HEK293 (cell line): ENCODE results near the gene RANGRF.

Experiments
- CTCF ChIA-PET: fragments of 350-600 bp; formaldehyde crosslinking; extraction: SDS; loops from one replicate; lab custom pipeline; 2021; ENCODE audit warnings: antibody characterized with exemption; lab: Yijun Ruan, JAX
- POLR2A ChIA-PET: fragments of 300-600 bp; formaldehyde crosslinking; extraction: SDS; loops from one replicate; lab custom pipeline; 2020; ENCODE audit warnings: antibody characterized with exemption, inconsistent platforms; lab: Yijun Ruan, JAX
- H3K27ac ChIP-seq: fragments of 200-500 bp; sonication (Bioruptor generic); 2 replicates; pipeline ENCODE4 v1.5.1; 2014; ENCODE audit warnings: low read depth, low read length, control low read depth, inconsistent platforms; ENCODE audit errors: extremely low read depth
- H3K36me3 ChIP-seq, 2 experiments: fragments of 200-500 bp in 1 of 2; sonication (Bioruptor generic) in 1 of 2; 1 replicate in 1 of 2; 2 replicates in 1 of 2; pipeline ENCODE4 v1.5.1; 2014 to 2017; ENCODE audit warnings: inconsistent platforms in 2 of 2, low read length in 2 of 2; ENCODE audit not compliant: control insufficient read depth in 2 of 2, insufficient read depth in 1 of 2
- H3K4me1 ChIP-seq: fragments of 200-500 bp; sonication (Bioruptor generic); 2 replicates; pipeline ENCODE4 v1.5.1; 2014; ENCODE audit warnings: mild to moderate bottlenecking, low read length, inconsistent platforms; ENCODE audit not compliant: control insufficient read depth, insufficient read depth
- H3K4me3 ChIP-seq: 2 replicates; pipeline ENCODE4 v1.5.1; 2011; ENCODE audit warnings: low read depth, mild to moderate bottlenecking, control low read depth, low read length, moderate library complexity
- H3K9me3 ChIP-seq: fragments of 200-500 bp; sonication (Bioruptor generic); 2 replicates; pipeline ENCODE4 v1.5.1; 2014; ENCODE audit warnings: low read depth, low read length, inconsistent platforms; ENCODE audit not compliant: control insufficient read depth, insufficient read depth
- HOXD13 ChIP-seq: sonication (generic); formaldehyde crosslinking; IDR thresholded peaks from 2 replicates; pipeline ENCODE4 v1.8.0; 2022; ENCODE audit warnings: missing genetic modification reagents, borderline replicate concordance
- SP3 ChIP-seq: fragments of 450-650 bp; formaldehyde crosslinking; IDR thresholded peaks from 2 replicates; pipeline ENCODE4 v1.5.1; 2016; ENCODE audit warnings: missing biosample characterization, missing genetic modification characterization
- ZBTB21 ChIP-seq: fragments of 450-650 bp; formaldehyde crosslinking; IDR thresholded peaks from 2 replicates; pipeline ENCODE4 v1.5.1; 2017; ENCODE audit warnings: missing biosample characterization, missing genetic modification characterization
- ZBTB48 ChIP-seq: fragments of 450-650 bp; formaldehyde crosslinking; IDR thresholded peaks from 2 replicates; pipeline ENCODE4 v1.5.1; 2016; ENCODE audit warnings: missing biosample characterization, missing genetic modification characterization
- ZFP41 ChIP-seq: fragments of 450-650 bp; formaldehyde crosslinking; IDR thresholded peaks from 2 replicates; pipeline ENCODE4 v1.5.1; 2016; ENCODE audit warnings: missing biosample characterization, missing genetic modification characterization, borderline replicate concordance
- ZFP69B ChIP-seq: fragments of 450-650 bp; formaldehyde crosslinking; IDR thresholded peaks from 2 replicates; pipeline ENCODE4 v1.5.1; 2016; ENCODE audit warnings: missing biosample characterization, missing genetic modification characterization
- ZIC2 ChIP-seq: fragments of 450-650 bp; formaldehyde crosslinking; IDR thresholded peaks from 2 replicates; pipeline ENCODE4 v1.5.1; 2016; ENCODE audit warnings: missing biosample characterization, missing genetic modification characterization
- ZNF10 ChIP-seq: fragments of 450-650 bp; formaldehyde crosslinking; IDR thresholded peaks from 2 replicates; pipeline ENCODE4 v1.5.1; 2017; ENCODE audit warnings: missing biosample characterization, missing genetic modification characterization
- ZNF155 ChIP-seq: fragments of 450-650 bp; formaldehyde crosslinking; IDR thresholded peaks from 2 replicates; pipeline ENCODE4 v1.5.1; 2016; ENCODE audit warnings: missing biosample characterization, missing genetic modification characterization
- ZNF2 ChIP-seq: fragments of 450-650 bp; formaldehyde crosslinking; IDR thresholded peaks from 2 replicates; pipeline ENCODE4 v1.5.1; 2016; ENCODE audit warnings: missing biosample characterization, missing genetic modification characterization
- ZNF23 ChIP-seq: fragments of 450-650 bp; formaldehyde crosslinking; IDR thresholded peaks from 2 replicates; pipeline ENCODE4 v1.5.1; 2016; ENCODE audit warnings: missing biosample characterization, missing genetic modification characterization, borderline replicate concordance
- ZNF416 ChIP-seq: fragments of 450-650 bp; formaldehyde crosslinking; IDR thresholded peaks from 2 replicates; pipeline ENCODE4 v1.5.1; 2016; ENCODE audit warnings: missing biosample characterization, missing genetic modification characterization
- ZNF610 ChIP-seq: fragments of 450-650 bp; formaldehyde crosslinking; IDR thresholded peaks from 2 replicates; pipeline ENCODE4 v1.5.1; 2016; ENCODE audit warnings: missing biosample characterization, missing genetic modification characterization, borderline replicate concordance
- ZNF658 ChIP-seq: fragments of 450-650 bp; formaldehyde crosslinking; IDR thresholded peaks from 2 replicates; pipeline ENCODE4; 2016; ENCODE audit warnings: missing biosample characterization, missing genetic modification characterization
- ZSCAN30 ChIP-seq: fragments of 450-650 bp; IDR thresholded peaks from 2 replicates; pipeline ENCODE4 v1.5.1; 2018; ENCODE audit warnings: missing biosample characterization, mild to moderate bottlenecking, missing genetic modification characterization, moderate library complexity
- TF ChIP-seq, protein P1 (sequence below): fragments of 450-650 bp; formaldehyde crosslinking; conservative IDR thresholded peaks from 2 replicates; pipeline ENCODE4 v1.5.1; 2016; ENCODE audit warnings: low read depth, missing biosample characterization, missing genetic modification characterization
- TF ChIP-seq, protein P2 (sequence below): fragments of 450-650 bp; formaldehyde crosslinking; IDR thresholded peaks from 2 replicates; pipeline ENCODE4 v1.5.1; 2016; ENCODE audit warnings: missing biosample characterization, missing genetic modification characterization, borderline replicate concordance
- TF ChIP-seq, protein P3 (sequence below): fragments of 450-650 bp; formaldehyde crosslinking; IDR thresholded peaks from 2 replicates; pipeline ENCODE4 v1.5.1; 2016; ENCODE audit warnings: missing biosample characterization, missing genetic modification characterization
- TF ChIP-seq, protein P4 (sequence below): fragments of 450-650 bp; formaldehyde crosslinking; IDR thresholded peaks from 2 replicates; pipeline ENCODE4 v1.5.1; 2016; ENCODE audit warnings: missing biosample characterization, missing genetic modification characterization

Gene RANGRF

DNA sequence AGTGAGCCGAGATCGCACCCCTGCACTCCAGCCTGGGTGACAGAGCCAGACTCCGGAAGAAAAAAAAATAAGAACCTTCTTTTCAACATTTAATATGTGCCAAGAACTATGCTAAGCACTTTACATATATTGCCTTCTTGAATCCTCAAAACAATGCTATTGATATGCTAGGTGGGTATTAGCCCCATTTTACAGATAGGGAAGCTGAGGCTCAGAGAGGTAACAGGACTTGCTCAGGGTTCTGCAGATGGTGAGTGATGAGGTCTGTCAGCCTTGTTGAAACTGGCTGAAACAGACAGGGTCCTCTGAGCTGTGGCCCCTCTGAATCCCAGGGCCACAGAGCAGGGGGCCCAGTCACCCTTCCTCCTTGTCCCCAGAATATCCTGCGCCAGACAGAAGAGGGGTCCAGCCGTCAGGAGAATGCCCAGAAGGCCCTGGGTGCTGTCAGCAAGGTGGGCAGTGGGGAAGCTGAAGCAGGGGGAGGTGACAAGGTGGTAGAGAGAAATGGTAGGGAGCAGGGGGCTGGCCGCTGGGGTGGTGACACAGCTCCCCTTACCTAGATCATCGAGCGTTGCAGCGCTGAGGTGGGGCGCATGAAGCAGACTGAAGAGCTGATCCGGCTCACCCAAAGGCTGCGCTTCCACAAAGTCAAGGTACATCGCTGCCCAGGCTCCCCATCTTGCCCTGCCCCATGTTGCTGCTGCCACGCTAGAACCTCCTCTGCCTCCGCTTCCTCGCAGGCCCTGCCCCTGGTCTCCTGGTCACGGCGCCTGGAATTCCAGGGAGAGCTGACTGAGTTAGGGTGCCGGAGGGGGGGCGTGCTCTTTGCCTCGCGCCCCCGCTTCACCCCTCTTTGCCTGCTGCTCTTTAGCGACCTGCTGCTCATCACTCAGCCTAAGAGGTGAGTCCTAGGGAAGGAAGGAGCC is 29.8 kb downstream of the RANGRF start:
- Histone ChIP-seq H3K36me3 (no peaks in the 10 kb centered on the region), H3K9me3 (no peaks in the 10 kb centered on the region), H3K27ac (no peak overlapping the region), H3K4me3 (no peak overlapping the region), H3K4me1 (no peaks in the 10 kb centered on the region)
- CTCF ChIA-PET: interaction anchor here (1.0 to 1.4 kb wide), 2 partner anchors 17 to 92 kb away, joined by 3 to 8 read pairs; no protein-coding TSS in a partner anchor
- TF ChIP-seq ZFP41 (tag by site-specific recombination) (no peak), ZNF610 (no peak), ZFP69B (no peak), ZIC2 (tag by site-specific recombination) (no peak), ZBTB21 (tag by site-specific recombination) (no peak), ZNF10 (tag by site-specific recombination) (no peak), ZNF155 (tag by site-specific recombination) (no peak), ZNF23 (tag by site-specific recombination) (no peak), ZNF416 (tag by site-specific recombination) (no peak), ZNF2 (tag by site-specific recombination) (no peak), ZSCAN30 (tag by site-specific recombination) (no peak), SP3 (tag by site-specific recombination) (no peak), ZNF658 (tag by site-specific recombination) (no peak), ZBTB48 (tag by site-specific recombination) (no peak), HOXD13 (CRISPR knock-in tag) (no peak)
- TF ChIP-seq, protein P1, sequence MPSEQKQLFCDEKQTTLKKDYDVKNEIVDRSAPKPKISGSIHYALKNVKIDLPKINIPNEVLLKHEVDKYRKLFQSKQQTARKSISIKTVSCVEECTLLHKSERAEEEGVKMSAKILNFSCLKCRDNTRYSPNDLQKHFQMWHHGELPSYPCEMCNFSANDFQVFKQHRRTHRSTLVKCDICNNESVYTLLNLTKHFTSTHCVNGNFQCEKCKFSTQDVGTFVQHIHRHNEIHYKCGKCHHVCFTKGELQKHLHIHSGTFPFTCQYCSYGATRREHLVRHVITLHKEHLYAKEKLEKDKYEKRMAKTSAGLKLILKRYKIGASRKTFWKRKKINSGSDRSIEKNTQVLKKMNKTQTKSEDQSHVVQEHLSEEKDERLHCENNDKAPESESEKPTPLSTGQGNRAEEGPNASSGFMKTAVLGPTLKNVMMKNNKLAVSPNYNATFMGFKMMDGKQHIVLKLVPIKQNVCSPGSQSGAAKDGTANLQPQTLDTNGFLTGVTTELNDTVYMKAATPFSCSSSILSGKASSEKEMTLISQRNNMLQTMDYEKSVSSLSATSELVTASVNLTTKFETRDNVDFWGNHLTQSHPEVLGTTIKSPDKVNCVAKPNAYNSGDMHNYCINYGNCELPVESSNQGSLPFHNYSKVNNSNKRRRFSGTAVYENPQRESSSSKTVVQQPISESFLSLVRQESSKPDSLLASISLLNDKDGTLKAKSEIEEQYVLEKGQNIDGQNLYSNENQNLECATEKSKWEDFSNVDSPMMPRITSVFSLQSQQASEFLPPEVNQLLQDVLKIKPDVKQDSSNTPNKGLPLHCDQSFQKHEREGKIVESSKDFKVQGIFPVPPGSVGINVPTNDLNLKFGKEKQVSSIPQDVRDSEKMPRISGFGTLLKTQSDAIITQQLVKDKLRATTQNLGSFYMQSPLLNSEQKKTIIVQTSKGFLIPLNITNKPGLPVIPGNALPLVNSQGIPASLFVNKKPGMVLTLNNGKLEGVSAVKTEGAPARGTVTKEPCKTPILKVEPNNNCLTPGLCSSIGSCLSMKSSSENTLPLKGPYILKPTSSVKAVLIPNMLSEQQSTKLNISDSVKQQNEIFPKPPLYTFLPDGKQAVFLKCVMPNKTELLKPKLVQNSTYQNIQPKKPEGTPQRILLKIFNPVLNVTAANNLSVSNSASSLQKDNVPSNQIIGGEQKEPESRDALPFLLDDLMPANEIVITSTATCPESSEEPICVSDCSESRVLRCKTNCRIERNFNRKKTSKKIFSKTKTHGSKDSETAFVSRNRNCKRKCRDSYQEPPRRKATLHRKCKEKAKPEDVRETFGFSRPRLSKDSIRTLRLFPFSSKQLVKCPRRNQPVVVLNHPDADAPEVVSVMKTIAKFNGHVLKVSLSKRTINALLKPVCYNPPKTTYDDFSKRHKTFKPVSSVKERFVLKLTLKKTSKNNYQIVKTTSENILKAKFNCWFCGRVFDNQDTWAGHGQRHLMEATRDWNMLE (tag by site-specific recombination): no peak
- TF ChIP-seq, protein P2, sequence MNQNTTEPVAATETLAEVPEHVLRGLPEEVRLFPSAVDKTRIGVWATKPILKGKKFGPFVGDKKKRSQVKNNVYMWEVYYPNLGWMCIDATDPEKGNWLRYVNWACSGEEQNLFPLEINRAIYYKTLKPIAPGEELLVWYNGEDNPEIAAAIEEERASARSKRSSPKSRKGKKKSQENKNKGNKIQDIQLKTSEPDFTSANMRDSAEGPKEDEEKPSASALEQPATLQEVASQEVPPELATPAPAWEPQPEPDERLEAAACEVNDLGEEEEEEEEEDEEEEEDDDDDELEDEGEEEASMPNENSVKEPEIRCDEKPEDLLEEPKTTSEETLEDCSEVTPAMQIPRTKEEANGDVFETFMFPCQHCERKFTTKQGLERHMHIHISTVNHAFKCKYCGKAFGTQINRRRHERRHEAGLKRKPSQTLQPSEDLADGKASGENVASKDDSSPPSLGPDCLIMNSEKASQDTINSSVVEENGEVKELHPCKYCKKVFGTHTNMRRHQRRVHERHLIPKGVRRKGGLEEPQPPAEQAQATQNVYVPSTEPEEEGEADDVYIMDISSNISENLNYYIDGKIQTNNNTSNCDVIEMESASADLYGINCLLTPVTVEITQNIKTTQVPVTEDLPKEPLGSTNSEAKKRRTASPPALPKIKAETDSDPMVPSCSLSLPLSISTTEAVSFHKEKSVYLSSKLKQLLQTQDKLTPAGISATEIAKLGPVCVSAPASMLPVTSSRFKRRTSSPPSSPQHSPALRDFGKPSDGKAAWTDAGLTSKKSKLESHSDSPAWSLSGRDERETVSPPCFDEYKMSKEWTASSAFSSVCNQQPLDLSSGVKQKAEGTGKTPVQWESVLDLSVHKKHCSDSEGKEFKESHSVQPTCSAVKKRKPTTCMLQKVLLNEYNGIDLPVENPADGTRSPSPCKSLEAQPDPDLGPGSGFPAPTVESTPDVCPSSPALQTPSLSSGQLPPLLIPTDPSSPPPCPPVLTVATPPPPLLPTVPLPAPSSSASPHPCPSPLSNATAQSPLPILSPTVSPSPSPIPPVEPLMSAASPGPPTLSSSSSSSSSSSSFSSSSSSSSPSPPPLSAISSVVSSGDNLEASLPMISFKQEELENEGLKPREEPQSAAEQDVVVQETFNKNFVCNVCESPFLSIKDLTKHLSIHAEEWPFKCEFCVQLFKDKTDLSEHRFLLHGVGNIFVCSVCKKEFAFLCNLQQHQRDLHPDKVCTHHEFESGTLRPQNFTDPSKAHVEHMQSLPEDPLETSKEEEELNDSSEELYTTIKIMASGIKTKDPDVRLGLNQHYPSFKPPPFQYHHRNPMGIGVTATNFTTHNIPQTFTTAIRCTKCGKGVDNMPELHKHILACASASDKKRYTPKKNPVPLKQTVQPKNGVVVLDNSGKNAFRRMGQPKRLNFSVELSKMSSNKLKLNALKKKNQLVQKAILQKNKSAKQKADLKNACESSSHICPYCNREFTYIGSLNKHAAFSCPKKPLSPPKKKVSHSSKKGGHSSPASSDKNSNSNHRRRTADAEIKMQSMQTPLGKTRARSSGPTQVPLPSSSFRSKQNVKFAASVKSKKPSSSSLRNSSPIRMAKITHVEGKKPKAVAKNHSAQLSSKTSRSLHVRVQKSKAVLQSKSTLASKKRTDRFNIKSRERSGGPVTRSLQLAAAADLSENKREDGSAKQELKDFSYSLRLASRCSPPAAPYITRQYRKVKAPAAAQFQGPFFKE (tag by site-specific recombination): no peak
- TF ChIP-seq, protein P3, sequence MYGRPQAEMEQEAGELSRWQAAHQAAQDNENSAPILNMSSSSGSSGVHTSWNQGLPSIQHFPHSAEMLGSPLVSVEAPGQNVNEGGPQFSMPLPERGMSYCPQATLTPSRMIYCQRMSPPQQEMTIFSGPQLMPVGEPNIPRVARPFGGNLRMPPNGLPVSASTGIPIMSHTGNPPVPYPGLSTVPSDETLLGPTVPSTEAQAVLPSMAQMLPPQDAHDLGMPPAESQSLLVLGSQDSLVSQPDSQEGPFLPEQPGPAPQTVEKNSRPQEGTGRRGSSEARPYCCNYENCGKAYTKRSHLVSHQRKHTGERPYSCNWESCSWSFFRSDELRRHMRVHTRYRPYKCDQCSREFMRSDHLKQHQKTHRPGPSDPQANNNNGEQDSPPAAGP (tag by site-specific recombination): no peak
- TF ChIP-seq, protein P4, sequence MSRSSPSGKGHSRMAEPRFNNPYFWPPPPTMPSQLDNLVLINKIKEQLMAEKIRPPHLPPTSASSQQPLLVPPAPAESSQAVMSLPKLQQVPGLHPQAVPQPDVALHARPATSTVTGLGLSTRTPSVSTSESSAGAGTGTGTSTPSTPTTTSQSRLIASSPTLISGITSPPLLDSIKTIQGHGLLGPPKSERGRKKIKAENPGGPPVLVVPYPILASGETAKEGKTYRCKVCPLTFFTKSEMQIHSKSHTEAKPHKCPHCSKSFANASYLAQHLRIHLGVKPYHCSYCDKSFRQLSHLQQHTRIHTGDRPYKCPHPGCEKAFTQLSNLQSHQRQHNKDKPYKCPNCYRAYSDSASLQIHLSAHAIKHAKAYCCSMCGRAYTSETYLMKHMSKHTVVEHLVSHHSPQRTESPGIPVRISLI (tag by site-specific recombination): no peak
- POLR2A ChIA-PET: no interaction called here
